Keratinocyte (primary cell): ENCODE data around the gene RNASE7. TPM values are rescaled to one million over a fixed set of nuclear protein-coding genes. Genes with fewer than 3 reads are reported as not detected.

Experiments used
- DNase-seq: peaks from one replicate; pipeline ENCODE4 v3.0.0-alpha.2; 2011; ENCODE audit warnings: low read depth, missing footprints, low spot score
- FAIRE-seq: peaks from 2 replicates; lab custom pipeline; 2011; peaks lifted over from hg19 to GRCh38; lab: Jason Lieb, UNC
- H2AFZ ChIP-seq: 2 replicates; pipeline ENCODE4 v1.6.0; 2012; ENCODE audit warnings: low read length, control low read depth, inconsistent platforms; ENCODE audit not compliant: control insufficient read depth
- H3K27ac ChIP-seq: 2 replicates; pipeline ENCODE4 v1.5.1; 2011; ENCODE audit warnings: low read length; ENCODE audit not compliant: control insufficient read depth, insufficient read depth
- H3K27me3 ChIP-seq: 3 replicates; pipeline ENCODE4 v1.6.0; 2011; ENCODE audit warnings: low read length; ENCODE audit not compliant: control insufficient read depth, insufficient read depth; ENCODE audit errors: extremely low read depth
- H3K36me3 ChIP-seq, 2 experiments: 2 replicates in 1 of 2; 3 replicates in 1 of 2; pipeline ENCODE4 v1.5.1; 2011; ENCODE audit warnings: low read length in 2 of 2, mild to moderate bottlenecking in 1 of 2; ENCODE audit not compliant: control insufficient read depth in 2 of 2, insufficient read depth in 2 of 2; ENCODE audit errors: extremely low read depth in 1 of 2
- H3K4me1 ChIP-seq: 3 replicates; pipeline ENCODE4 v1.5.1; 2011; ENCODE audit warnings: low read length; ENCODE audit not compliant: control insufficient read depth, insufficient read depth; ENCODE audit errors: extremely low read depth
- H3K4me2 ChIP-seq: 3 replicates; pipeline ENCODE4 v1.6.0; 2011; ENCODE audit warnings: low read depth, low read length; ENCODE audit not compliant: control insufficient read depth, insufficient read depth; ENCODE audit errors: extremely low read depth
- H3K4me3 ChIP-seq, 3 experiments: fragments of 200-600 bp in 1 of 3; sonication (generic) in 1 of 3; 2 replicates in 2 of 3; 3 replicates in 1 of 3; pipeline ENCODE4 v1.5.1; 2011 to 2016; ENCODE audit warnings: low read length in 3 of 3, mild to moderate bottlenecking in 3 of 3, control low read depth in 2 of 3, inconsistent platforms in 1 of 3, low read depth in 1 of 3, mixed read lengths in 1 of 3, mixed run types in 1 of 3, moderate library complexity in 1 of 3; ENCODE audit not compliant: control insufficient read depth in 2 of 3, insufficient read depth in 2 of 3; ENCODE audit errors: extremely low read depth in 1 of 3
- H3K79me2 ChIP-seq: 2 replicates; pipeline ENCODE4 v1.6.0; 2012; ENCODE audit warnings: low read length; ENCODE audit not compliant: control insufficient read depth, insufficient read depth
- H3K9ac ChIP-seq: 3 replicates; pipeline ENCODE4 v1.6.0; 2011; ENCODE audit warnings: low read length; ENCODE audit not compliant: control insufficient read depth, insufficient read depth; ENCODE audit errors: extremely low read depth
- H3K9me1 ChIP-seq: 3 replicates; pipeline ENCODE4 v1.6.0; 2011; ENCODE audit warnings: low read length; ENCODE audit not compliant: control insufficient read depth, insufficient read depth; ENCODE audit errors: extremely low read depth
- H3K9me3 ChIP-seq: 2 replicates; pipeline ENCODE4 v1.5.1; 2012; ENCODE audit warnings: low read depth, low read length; ENCODE audit not compliant: control insufficient read depth
- H4K20me1 ChIP-seq: 3 replicates; pipeline ENCODE4 v1.6.0; 2011; ENCODE audit warnings: low read length; ENCODE audit not compliant: control insufficient read depth, insufficient read depth; ENCODE audit errors: extremely low read depth
- CTCF ChIP-seq, 3 experiments: IDR thresholded peaks in 1 of 3; conservative IDR thresholded peaks in 1 of 3; optimal IDR thresholded peaks in 1 of 3; 2 replicates in 2 of 3; 3 replicates in 1 of 3; pipeline versions ENCODE3 to v1.5.1; 2011; ENCODE audit warnings: low read length in 3 of 3, mild to moderate bottlenecking in 3 of 3, moderate library complexity in 2 of 3, control low read depth in 1 of 3, inconsistent platforms in 1 of 3; ENCODE audit not compliant: insufficient read depth in 2 of 3; ENCODE audit errors: extremely low read depth in 1 of 3
- EZH2 ChIP-seq: IDR thresholded peaks from one replicate; pipeline ENCODE4 v1.6.1; 2012; ENCODE audit warnings: inconsistent platforms, mild to moderate bottlenecking, low read length, moderate library complexity
- dilution Hi-C: fragments of 300-500 bp; cut with MboI; formaldehyde crosslinking; loops from one replicate; pipeline ENCODE4 v1.7.0; 2020; ENCODE audit warnings: low sequenced_read_pairs; ENCODE audit not compliant: extremely low pct_ligation_motif_present
- polyA minus RNA-seq, 3 experiments: library from RNA; depleted of rRNA, polyadenylated mRNA; stranded (reverse); fragments of >200 nt; gene quantifications; 1 replicate in 1 of 3; 2 replicates in 1 of 3; 3 replicates in 1 of 3; pipeline ENCODE4 v1.2.3, GENCODE V29; 2011
- polyA plus RNA-seq, 5 experiments: library from polyadenylated mRNA; depleted of rRNA in 3 of 5; stranded (reverse) in 3 of 5; stranded (forward) in 1 of 5; unstranded in 1 of 5; fragments of >200 nt; gene quantifications; 1 replicate in 1 of 5; 2 replicates in 3 of 5; 3 replicates in 1 of 5; pipeline versions ENCODE4 v1.2.1 to v1.2.3, GENCODE V29; 2011 to 2012; ENCODE audit warnings: missing spikeins in 2 of 5, low read depth in 1 of 5, low replicate concordance in 1 of 5

Gene RNASE7
- polyA plus RNA-seq (17.4 to 36.6 TPM (median 19.0 TPM) in 3 replicates), polyA minus RNA-seq (14.7 to 29.6 TPM (median 16.9 TPM) in 3 replicates)
- 169 TPM for polyA plus RNA-seq (2011; ENCODE audit: low read depth)
- 19.3 and 22.8 TPM in 2 replicates for polyA plus RNA-seq (2011; cell fraction: cytosol; rRNA removed)
- polyA plus RNA-seq (2011; cell fraction: nucleus; rRNA removed): 51.6 and 58.1 TPM in 2 replicates
- polyA plus RNA-seq (2012; ENCODE audit: low replicate concordance): 24.5 and 513 TPM in 2 replicates
- polyA minus RNA-seq (2011; cell fraction: cytosol; rRNA and poly(A)+ RNA removed): 21.3 TPM
- polyA minus RNA-seq (2011; cell fraction: nucleus; rRNA and poly(A)+ RNA removed): 22.5 and 22.9 TPM in 2 replicates

- no peaks in the 10 kb centered on the region for H3K9me3 ChIP-seq
- dilution Hi-C loops: no loop called here
- DNase-seq: peak; percentile 99
- H3K27ac ChIP-seq: peak within 1 kb of the TSS; percentile 90
- peaks cover 53% of the 10 kb centered on the region for H3K4me1 ChIP-seq
- H3K36me3 ChIP-seq: no peaks in the 10 kb centered on the region
- H3K79me2 ChIP-seq: peaks cover 12% of the 10 kb centered on the region
- no peaks in the 10 kb centered on the region for H3K27me3 ChIP-seq
- no peaks in the 10 kb centered on the region for H3K9me1 ChIP-seq
- no peaks in the 10 kb centered on the region for H4K20me1 ChIP-seq
- H3K4me2 ChIP-seq: peak within 1 kb of the TSS; percentile 96
- FAIRE-seq: peak; percentile 92
- peak within 1 kb of the TSS; percentile 81 for H3K9ac ChIP-seq
- peak within 1 kb of the TSS; percentile 71 for H2AFZ ChIP-seq
- TF ChIP-seq EZH2 (no peak), CTCF (optimal IDR thresholded peaks at IDR 0.05 in 1 of 3, IDR thresholded peaks at IDR 0.05 in 1 of 3, conservative IDR thresholded peaks at IDR 0.05 in 1 of 3; ENCODE audit: extremely low read depth in 1 of 3, insufficient read depth in 2 of 3, low read length in 3 of 3) (no peak)
- peak within 1 kb of the TSS; percentile 39 to 79 (median 68) for H3K4me3 ChIP-seq
These were observed at the start of gene RNASE7 for GRCh38 chr14:21041676-21042433. TSS of gene RNASE7 (plus strand) at chr14:21042362. CDS start at chr14:21042993, 631 bp downstream.

GRCh38 chr14:20996521-20996920, 45.6 kb upstream of the RNASE7 start:
- H3K9me3 ChIP-seq: no peaks in the 10 kb centered on the region
- no peak overlapping the region for H3K27ac ChIP-seq
- TF ChIP-seq CTCF (optimal IDR thresholded peaks at IDR 0.05 in 1 of 3, IDR thresholded peaks at IDR 0.05 in 1 of 3, conservative IDR thresholded peaks at IDR 0.05 in 1 of 3; ENCODE audit: extremely low read depth in 1 of 3, insufficient read depth in 2 of 3, low read length in 3 of 3) (no peak), EZH2 (no peak)
- no peaks in the 10 kb centered on the region for H3K27me3 ChIP-seq
- dilution Hi-C loops: no loop called here
- no peak overlapping the region for H3K4me2 ChIP-seq
- H3K79me2 ChIP-seq: peaks cover 9% of the 10 kb centered on the region
- no peaks in the 10 kb centered on the region for H3K9me1 ChIP-seq
- H4K20me1 ChIP-seq: no peaks in the 10 kb centered on the region
- H3K36me3 ChIP-seq: peaks cover 23 to 34% of the 10 kb centered on the region in 2 experiments
- no peak overlapping the region for H3K9ac ChIP-seq
- FAIRE-seq (no peak), DNase-seq (no peak)
- peaks cover 17% of the 10 kb centered on the region for H3K4me1 ChIP-seq
- no peak overlapping the region for H2AFZ ChIP-seq
- H3K4me3 ChIP-seq: no peak overlapping the region
